Heart left ventricle (tissue), 16 donors: Measurements from ENCODE around the gene MICU1. TPM values are rescaled to one million over a fixed set of nuclear protein-coding genes. Genes with fewer than 3 reads are reported as not detected.

Experiments used
- ATAC-seq, 4 donors: fragments of 200-7000 bp; cut with Tn5 transposase; one replicate each; pipeline ENCODE4 v1.9.1; 2020 to 2022; ENCODE audit warnings: moderate library complexity in 4 of 4, mild to moderate bottlenecking in 3 of 4, moderate number of reproducible peaks in 1 of 4
- DNase-seq, 5 donors: peaks; one replicate each; pipeline ENCODE4 v3.0.0-alpha.2; 2020
- H3K27ac ChIP-seq, 12 donors: fragments of 200-600 bp; sonication (generic) in 4 of 12; one replicate each; pipeline versions ENCODE4 v1.5.0 to v1.8.0; 2016 to 2022; ENCODE audit warnings: mild to moderate bottlenecking in 2 of 12
- H3K27me3 ChIP-seq, 9 donors: fragments of 200-600 bp; sonication (generic) in 2 of 9; one replicate each; pipeline versions ENCODE4 v1.5.1 to v1.8.0; 2016 to 2022; ENCODE audit warnings: mild to moderate bottlenecking in 3 of 9
- H3K36me3 ChIP-seq, 9 donors: fragments of 200-600 bp; sonication (generic) in 2 of 9; one replicate each; pipeline versions ENCODE4 v1.5.0 to v1.8.0; 2018 to 2022; ENCODE audit warnings: mild to moderate bottlenecking in 2 of 9
- H3K4me1 ChIP-seq, 12 donors: fragments of 200-600 bp; sonication (generic) in 4 of 12; one replicate each; pipeline versions ENCODE4 v1.5.0 to v1.8.0; 2016 to 2022; ENCODE audit warnings: mild to moderate bottlenecking in 3 of 12
- H3K4me3 ChIP-seq, 12 donors: fragments of 200-600 bp; sonication (generic) in 4 of 12; one replicate each; pipeline versions ENCODE4 v1.5.0 to v1.8.0; 2017 to 2022; ENCODE audit warnings: mild to moderate bottlenecking in 9 of 12, moderate library complexity in 4 of 12
- H3K9me3 ChIP-seq, 12 donors: fragments of 200-600 bp; sonication (generic) in 4 of 12; one replicate each; pipeline versions ENCODE4 v1.5.0 to v1.8.0; 2016 to 2022; ENCODE audit warnings: mild to moderate bottlenecking in 1 of 12
- CTCF ChIP-seq, 12 donors: fragments of 200-600 bp; sonication (generic) in 4 of 12; IDR thresholded peaks; one replicate each; pipeline versions ENCODE4 v1.5.0 to v1.8.0; 2018 to 2022; ENCODE audit warnings: antibody characterized with exemption in 12 of 12, mild to moderate bottlenecking in 5 of 12
- POLR2A ChIP-seq, 2 donors: fragments of 450-650 bp; IDR thresholded peaks; one replicate each; pipeline ENCODE4 v1.6.1; 2017; ENCODE audit warnings: antibody characterized with exemption in 2 of 2, mild to moderate bottlenecking in 2 of 2, moderate library complexity in 2 of 2
- WGBS, 4 donors: extraction: QIAGEN DNeasy Blood & Tissue Kit in 2 of 4; methylation state at CpG; one replicate each; pipeline versions ENCODE4 v1.1.5 to v1.1.7; 2013 to 2018; 5-methylcytosine and 5-hydroxymethylcytosine counted together
- intact Hi-C, 10 donors: fragments of 100-400 bp; cut with DNase I; formaldehyde crosslinking; loops; one replicate each; pipeline versions ENCODE4 v1.11.1 to v1.14.2; 2022
- polyA plus RNA-seq, 2 donors: library from polyadenylated mRNA; stranded (reverse); fragments of 200-250 nt; gene quantifications; one replicate each; pipeline ENCODE4 v1.2.3, GENCODE V29; 2013
- total RNA-seq, 9 donors: library from RNA; depleted of rRNA in 2 of 9; stranded (reverse); fragments of >200 nt in 2 of 9; fragmentation: NEBNext Ultra II Directional in 3 of 9; extraction: Animal tissue kit (Norgen Biotek cat#: 25700) in 3 of 9; gene quantifications; one replicate each; pipeline versions ENCODE4 v1.1.0 to v1.2.4, GENCODE V29; 2016 to 2023
- donor health status: ischemic (EF 13 %, LVEDD 7.1; RV severe dilation, severe dysfunction).
- donor health status: healthy with polysubstance abuse.
- donor health status: DM: no; HTN: yes; CAD: no.
- donor health status: DM: no; HTN: no; CAD: no.
- donor health status: ischemic (EF 25% LVEDD 6.9; RV normal size, moderate dysfunction).
- donor health status: ischemic (EF 25% LVEDD 5.7; RV mildly dilated, moderate dysfunction).
- donor health status: healthy.
- donor health status: DM: yes; HTN: yes; CAD: no.
- donor health status: ischemic (EF 35%, LVEDD 5.7; RV mildly dilated, moderate dysfunction).
- donor health status: nonischemic (EF 11% LVEDD 7.7; RV severe dilation, severe dysfunction).
- donor health status: DM: yes; HTN: yes; CAD: no.
- donor health status: PGD.
- donor health status: ischemic (EF 29% LVEDD 5.4; RV normal size, mild dysfunction).
- donor health status: nonischemic (EF 23%, LVEDD 6.1; RV moderate dilation, normal function).

The MICU1 gene
- total and polyA plus RNA-seq, 11 donors, result 33.3 to 54.2 (median 43.1) TPM

GRCh38 chr10:72573079-72573478 is 52.8 kb downstream of the MICU1 start:
- TF ChIP-seq CTCF (IDR thresholded peaks at IDR 0.05), result no peak
- no peak for TF ChIP-seq POLR2A (IDR thresholded peaks at IDR 0.05)
- Histone ChIP-seq H3K4me3 (no peak overlapping the region), H3K27me3 (no peaks in the 10 kb centered on the region), H3K4me1 (peaks cover 0 to 6% (median 0%) of the 10 kb centered on the region in 12 donors), H3K9me3 (no peaks in the 10 kb centered on the region), H3K36me3 (no peaks in the 10 kb centered on the region), H3K27ac (no peak overlapping the region)
- ATAC-seq (no peak), DNase-seq (no peak)
- intact Hi-C loops, result no loop called here
- 93 to 99% (median 97%) methylated on average over 2 of the region's 2 CpGs for WGBS, 4 donors

GRCh38 chr10:72567889-72568640 is 57.8 kb downstream of the MICU1 start:
- Histone ChIP-seq H3K27me3 (no peaks in the 10 kb centered on the region), H3K9me3 (no peaks in the 10 kb centered on the region), H3K4me3 (no peak overlapping the region), H3K27ac (peak overlapping the region in 1 of 12 donors; percentile 22), H3K36me3 (peaks cover 0 to 32% (median 7%) of the 10 kb centered on the region in 9 donors), H3K4me1 (peaks cover 0 to 17% (median 0%) of the 10 kb centered on the region in 12 donors)
- peak in 2 of 4 donors; percentile 33 to 50 for ATAC-seq
- WGBS, 4 donors, result 67 to 78% (median 71%) methylated on average over 4 of the region's 4 CpGs
- TF ChIP-seq CTCF (IDR thresholded peaks at IDR 0.05), result peak in 9 of 12 donors; percentile 8 to 46 (median 31)
- TF ChIP-seq POLR2A (IDR thresholded peaks at IDR 0.05), result no peak
- intact Hi-C loops, result loop anchor here in 1 of 10 donors (5.0 kb wide), 1 partner anchor 206 kb away; no protein-coding TSS in a partner anchor
- no peak for DNase-seq

- H3K9me3 ChIP-seq, result no peaks in the 10 kb centered on the region
- TF ChIP-seq CTCF (IDR thresholded peaks at IDR 0.05) (no peak), POLR2A (IDR thresholded peaks at IDR 0.05) (no peak)
- DNase-seq, result peak in 3 of 5 donors; percentile 12 to 23 (median 19)
- H3K4me3 ChIP-seq, result no peak overlapping the region
- H3K27ac ChIP-seq, result peak overlapping the region in 3 of 12 donors; percentile 19 to 30 (median 24)
- H3K36me3 ChIP-seq, result peaks cover 0 to 37% (median 14%) of the 10 kb centered on the region in 9 donors
- H3K4me1 ChIP-seq, result peaks cover 0 to 23% (median 0%) of the 10 kb centered on the region in 12 donors
- peak; percentile 77 to 93 (median 90) for ATAC-seq
- intact Hi-C loops, result loop anchor here in 1 of 10 donors (5.0 kb wide), 1 partner anchor 205 kb away; no protein-coding TSS in a partner anchor
- H3K27me3 ChIP-seq, result no peaks in the 10 kb centered on the region
- WGBS, 4 donors, result 52 to 87% (median 76%) methylated on average over 3 of the region's 3 CpGs
Measured at GRCh38 chr10:72567421-72567820, 58.5 kb downstream of the MICU1 start.

- ATAC-seq, result no peak
- Histone ChIP-seq H3K4me1 (peaks cover 0 to 23% (median 0%) of the 10 kb centered on the region in 12 donors), H3K9me3 (no peaks in the 10 kb centered on the region), H3K27ac (peak overlapping the region in 1 of 12 donors; percentile 54), H3K36me3 (peaks cover 0 to 66% (median 30%) of the 10 kb centered on the region in 9 donors), H3K27me3 (no peaks in the 10 kb centered on the region), H3K4me3 (no peak overlapping the region)
- DNase-seq, result no peak
- no peak for TF ChIP-seq CTCF (IDR thresholded peaks at IDR 0.05)
- 81 to 84% (median 82%) methylated on average over 1 of the region's 1 CpG for WGBS, 4 donors
- intact Hi-C loops, result no loop called here
Measured at GRCh38 chr10:72564596-72564995, 61.3 kb downstream of the MICU1 start.
